Right lung (tissue), 5 donors: ENCODE measurements around the gene SCART1. TPM values are rescaled to one million over a fixed set of nuclear protein-coding genes. Genes with fewer than 3 reads are reported as not detected.
"Not testable (repeated sequence)": the region's sequence is repeated elsewhere in the genome, so short reads cannot be mapped to it uniquely, and the experiment has no call there.

Experiments used
- DNase-seq, 2 donors: peaks; one replicate each; pipeline ENCODE4 v3.0.0-alpha.2; 2013
- polyA plus RNA-seq, 5 donors: library from polyadenylated mRNA; unstranded; fragments of 120-200 nt; gene quantifications; one replicate each; pipeline versions ENCODE4 v1.2.1 to v1.2.3, GENCODE V29; 2013; ENCODE audit warnings: inconsistent platforms in 1 of 5, low replicate concordance in 1 of 5; ENCODE audit not compliant: insufficient read length in 5 of 5, insufficient read depth in 1 of 5

Gene SCART1
- polyA plus RNA-seq, 5 donors: 1.3 to 3.5 (median 2.3) TPM

DNA sequence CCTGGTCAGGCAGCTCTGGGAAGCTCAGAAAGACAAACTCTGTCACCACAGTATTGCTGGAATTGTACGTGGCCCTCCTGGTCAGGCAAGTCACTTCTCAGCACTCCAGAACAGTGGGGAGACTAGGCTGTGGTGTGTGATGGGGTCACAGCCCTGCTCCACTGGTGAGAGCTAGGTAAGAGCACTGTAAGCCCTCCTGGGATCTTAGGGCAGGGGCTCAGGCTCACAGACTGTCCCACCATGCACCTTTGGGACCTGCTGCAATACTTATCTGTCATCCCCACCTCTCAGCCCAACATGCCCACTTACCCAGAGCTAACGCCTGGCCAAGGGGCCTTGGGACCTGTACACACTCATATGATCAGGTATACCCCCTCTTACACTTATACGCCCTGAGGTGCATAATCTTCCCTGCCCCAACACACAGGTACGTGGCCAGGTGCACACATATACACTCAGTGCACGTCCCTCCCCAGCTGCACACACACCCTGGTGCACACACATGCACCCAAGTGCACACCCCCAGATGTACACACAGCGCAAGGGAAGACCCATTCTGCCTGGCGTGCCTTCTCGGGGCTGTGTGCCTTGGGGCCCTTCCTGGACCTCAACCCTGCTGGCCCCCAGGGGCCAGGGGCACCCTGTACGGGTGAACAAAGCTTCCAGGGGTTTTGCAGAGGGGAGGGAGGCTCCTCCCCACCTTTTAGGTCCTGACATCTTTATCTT lies 21.7 kb upstream of the SCART1 start:
- not testable (repeated sequence) for DNase-seq

DNA sequence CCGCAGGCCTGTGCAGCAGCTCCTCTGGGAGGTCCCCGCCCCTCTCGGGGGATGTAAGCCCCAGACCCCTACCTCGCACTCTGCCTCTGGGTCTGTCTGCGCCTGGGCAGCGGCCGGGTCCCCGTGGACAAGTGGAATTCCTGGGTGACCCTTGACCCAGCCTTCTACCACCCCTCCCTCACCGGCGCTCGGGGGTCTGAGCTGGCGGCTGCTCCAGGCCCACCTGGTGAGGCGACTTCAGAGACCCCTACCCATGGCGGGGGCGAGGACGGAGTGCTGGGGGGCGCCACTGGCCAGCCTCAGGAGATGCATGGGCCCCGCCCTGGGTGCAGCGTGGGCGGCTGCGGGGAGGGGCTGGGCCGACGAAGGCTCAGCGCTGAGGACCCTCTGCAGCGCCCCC lies 21.0 kb upstream of the SCART1 start:
- not testable (repeated sequence) for DNase-seq

DNA sequence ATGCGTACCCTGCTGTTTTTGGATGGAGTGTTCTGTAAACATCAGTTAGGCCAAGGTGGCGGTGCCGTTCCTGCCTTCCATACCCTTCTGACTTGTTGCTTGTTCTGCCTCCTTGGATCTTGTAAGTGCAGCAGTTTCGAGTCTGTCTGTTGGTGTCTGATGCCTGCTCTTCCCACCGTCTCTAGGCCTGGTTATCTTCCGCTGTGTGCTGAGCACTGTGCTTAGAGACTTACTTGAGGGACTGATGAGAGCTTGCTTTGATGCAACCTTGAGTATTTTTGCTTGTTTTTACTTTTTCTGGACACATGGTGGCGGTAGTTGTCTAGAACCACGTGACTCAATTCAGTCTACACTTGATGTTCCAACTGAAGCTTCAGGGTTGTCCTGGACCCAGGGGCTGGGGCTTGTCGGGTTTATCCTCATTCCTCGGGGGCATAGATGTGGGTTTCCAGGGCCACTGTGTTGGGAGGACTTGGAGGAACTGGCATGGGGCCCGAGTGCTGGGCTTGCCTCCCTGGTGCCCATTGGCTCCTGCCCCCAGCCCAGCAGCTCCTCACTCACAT lies 15.0 kb upstream of the SCART1 start:
- DNase-seq: no peak

DNA sequence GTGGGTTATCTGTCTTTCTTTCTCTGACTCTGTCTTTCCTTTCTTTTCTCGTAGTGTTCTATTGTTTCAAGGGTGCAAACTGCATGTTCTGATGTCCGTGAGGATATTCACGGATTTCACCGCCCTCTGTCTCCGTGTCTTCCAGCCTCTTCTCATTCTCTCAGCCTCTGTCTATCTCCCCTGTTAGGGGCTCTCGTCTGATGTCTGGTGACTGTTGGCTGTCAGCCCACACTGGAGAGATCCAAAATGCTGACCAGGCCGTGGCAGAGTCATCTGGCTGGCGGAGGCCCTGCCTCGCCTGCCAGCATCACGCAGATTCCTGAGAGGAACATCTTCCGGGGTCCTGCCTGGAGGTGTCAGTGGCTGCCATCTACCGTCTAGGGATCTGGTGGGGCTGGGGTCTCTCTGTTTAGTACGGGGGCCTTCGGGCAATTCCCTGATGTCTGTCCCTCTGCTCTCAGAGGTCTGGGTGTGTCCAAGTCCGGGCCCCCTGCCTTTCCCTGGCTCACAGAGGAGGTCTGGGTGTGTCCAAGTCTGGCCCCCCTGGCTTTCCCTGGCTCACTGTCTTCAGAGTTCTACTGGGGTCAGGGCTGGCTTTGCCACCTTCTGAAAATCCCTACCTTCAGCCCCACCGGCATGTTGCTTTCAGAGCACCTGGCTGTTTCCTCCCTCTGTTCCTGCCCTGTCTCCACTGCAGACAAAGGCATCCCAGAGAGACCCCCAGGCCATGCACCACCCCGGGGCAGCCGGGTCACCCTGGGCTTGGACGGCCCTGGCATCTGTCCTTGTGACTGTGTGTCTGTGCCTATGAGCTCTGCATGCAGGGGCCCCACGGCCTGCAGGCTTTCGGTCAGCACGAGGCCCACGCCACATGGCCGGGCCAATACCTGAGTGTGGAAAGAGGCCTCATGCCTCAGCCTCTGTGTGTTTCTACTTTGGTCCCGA lies 14.0 kb upstream of the SCART1 start:
- DNase-seq: no peak

DNA sequence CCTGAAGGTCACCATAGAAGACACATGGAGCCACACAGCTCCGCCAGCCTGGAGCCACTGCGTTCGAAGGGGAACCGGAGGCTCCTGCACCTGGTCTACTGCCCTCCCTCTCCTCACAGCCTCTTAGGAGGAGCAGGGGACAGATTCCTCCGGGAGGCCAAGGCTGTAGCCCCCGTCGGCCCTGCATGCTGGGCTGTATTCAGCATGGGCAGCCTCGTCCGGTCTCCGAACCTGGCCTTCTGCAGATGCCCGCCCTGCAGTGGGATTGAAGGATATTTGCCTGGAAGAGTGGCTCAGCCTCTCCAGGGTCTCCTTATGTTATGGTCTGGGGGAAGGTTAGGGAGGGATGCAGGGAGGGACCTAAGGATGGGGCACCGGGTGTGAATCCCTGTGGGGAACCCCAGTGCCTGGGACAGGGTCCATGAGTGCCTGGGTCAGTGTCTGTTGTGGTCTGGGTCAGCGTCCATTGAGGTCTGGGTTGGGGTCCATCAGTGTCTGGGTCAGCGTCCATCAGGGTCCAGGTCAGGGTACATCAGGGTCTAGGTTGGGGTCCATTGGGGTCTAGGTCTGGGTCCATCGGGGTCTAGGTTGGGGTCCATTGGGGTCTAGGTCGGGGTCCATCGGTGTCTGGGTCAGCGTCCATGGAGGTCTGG lies 13.0 kb upstream of the SCART1 start:
- no peak for DNase-seq

DNA sequence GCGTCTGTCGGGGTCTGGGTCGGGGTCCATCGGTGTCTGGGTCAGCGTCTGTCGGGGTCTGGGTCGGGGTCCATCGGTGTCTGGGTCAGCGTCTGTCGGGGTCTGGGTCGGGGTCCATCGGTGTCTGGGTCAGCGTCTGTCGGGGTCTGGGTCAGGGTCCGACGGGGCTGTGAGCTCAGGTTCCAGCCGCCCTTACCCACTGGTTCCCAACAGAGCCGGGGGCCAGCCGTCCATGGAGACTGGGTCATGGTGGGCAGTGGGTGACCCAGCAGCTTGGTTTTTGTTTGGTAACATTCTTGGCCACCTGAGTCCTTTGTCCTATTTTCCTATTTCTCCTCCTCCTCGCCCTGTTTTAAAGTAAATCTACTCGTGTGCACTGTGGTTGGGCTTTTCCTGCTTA lies 12.4 kb upstream of the SCART1 start:
- DNase-seq: not testable (repeated sequence)

DNA sequence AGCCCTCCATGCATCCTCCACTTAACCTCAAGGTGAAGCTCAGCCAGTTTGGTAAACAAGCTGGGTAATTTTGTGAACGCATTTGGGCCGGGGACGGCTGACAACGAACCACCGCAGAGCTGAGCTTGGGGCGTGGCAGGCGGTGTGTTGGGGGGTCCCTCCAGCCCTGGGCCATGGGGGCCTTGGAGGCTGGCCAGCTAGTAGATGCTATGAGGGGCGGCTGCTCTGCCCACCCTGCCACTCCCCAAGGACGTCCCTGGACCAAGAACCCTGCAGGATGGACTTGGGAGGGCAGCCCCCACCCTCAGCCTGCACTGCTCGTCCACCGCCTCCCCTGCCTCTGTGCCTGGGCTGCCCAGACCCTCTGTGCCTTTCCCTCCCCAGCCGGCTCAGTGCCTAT lies 12.0 kb upstream of the SCART1 start:
- no peak for DNase-seq

DNA sequence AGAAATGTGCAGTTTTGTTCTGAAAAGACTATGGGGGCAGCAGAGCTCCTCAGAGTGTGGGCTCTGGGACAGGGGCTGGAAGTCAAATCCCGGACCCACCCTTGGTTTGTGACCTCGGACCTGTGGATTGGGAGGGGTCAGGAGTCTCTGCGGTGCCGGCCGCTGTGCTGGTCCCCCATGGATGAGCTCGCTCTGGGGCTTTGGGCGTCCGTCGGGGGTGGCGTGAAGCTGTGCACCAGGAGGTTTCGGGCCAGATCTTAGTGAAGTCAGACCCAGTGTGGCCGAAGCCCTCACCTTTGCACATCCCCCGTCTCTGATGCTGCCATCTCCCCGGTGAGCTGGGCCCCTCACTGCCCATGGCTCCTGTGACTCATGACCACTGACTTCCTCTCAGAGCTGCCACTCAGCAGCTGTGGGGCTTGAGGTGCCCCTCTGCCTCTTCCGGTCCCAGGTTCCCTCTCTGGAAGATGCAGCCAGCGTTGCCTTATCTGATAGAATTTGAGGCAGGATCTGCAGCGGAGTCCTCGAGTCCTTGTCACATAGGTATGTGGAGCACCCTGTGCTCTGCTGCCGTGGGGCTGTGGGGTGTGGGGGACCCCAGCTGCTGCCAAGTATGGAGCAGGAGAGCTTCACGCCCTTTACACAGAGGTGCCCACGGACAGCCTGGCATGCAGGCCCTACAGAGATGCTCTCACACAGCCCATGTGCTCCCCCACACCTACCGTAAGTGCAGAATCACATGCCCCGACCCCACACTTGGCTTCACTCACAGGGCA lies 11.4 kb upstream of the SCART1 start:
- DNase-seq: no peak

DNA sequence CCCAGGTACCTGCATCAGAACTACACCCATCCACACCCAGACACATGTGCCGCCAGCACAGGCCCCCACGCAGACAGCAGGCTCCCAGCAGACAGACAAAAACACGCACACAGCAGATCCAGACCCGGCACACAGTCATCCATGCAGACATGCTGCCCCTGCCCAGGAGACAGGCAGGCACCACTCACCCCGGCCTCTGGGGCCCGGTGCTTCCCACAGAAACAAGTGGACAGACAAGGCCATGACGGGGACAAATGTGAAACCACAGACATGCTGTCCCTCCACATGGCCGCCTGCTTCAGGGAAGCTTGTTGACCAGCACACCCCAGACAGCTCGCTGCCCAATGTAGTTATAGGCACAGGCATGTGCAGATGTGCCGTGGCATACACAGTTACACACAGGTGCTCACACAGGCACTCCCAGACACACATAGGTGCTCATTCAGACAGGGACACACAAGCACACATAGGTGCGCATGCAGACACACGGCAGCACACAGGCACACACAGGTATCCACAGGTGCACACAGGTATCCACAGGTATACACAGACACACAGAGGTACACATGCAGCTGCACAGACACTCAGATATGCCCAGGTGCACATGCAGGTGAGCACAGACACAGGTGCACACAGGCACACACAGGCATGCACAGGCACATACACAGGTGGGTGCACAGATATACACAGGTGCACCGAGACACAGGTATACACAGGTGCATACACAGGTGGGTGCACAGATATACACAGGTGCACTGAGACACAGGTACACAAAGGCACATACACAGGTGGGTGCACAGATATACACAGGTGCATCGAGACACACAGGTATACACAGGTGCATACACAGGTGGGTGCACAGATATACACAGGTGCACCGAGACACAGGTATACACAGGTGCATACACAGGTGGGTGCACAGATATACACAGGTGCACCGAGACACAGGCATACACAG lies 10.5 kb upstream of the SCART1 start:
- DNase-seq: no peak

DNA sequence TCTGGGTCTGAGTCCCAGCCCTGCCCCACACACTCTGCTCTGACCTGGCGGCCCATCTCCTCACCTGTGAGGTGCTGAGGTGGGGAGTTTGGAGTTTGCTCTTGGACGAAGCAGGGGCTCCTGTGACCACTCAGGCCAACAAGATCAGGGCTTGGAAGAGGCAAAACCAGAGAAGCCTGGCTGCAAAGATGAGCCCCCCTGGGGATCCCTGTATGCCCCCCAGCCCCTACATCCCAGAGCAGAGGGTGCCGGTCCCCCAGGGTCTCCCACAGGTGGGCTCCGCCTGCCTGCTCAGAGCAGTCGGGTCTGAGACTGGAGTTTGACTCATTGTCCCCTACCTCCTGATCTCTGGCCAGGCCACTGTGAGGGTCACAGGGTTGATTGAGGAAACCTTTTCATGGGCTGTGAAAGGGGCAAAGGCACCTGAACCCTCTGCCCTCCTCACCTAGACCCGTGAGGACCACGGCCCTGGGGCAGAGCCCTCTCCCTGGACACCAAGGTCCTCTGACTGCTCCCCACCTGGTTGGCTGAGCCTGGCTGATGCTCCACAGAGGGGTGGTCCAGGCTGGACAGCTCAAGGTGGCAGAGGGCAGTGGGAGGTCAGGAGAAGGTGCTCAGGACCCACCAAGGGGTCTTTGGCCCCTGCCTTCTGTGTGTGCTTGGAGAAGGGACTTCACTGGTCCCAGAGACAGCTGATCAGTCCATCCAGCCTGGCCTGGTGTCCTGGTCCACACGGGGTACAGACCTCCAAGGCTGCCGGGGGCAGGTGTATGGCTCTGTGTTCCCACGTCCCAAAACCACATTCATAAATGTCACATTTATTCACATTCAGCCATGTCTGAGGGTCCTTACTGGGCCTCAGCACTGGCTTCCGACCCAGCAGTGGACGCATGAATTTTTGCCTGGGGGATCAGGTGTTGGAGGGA lies 9.1 kb upstream of the SCART1 start:
- no peak for DNase-seq

DNA sequence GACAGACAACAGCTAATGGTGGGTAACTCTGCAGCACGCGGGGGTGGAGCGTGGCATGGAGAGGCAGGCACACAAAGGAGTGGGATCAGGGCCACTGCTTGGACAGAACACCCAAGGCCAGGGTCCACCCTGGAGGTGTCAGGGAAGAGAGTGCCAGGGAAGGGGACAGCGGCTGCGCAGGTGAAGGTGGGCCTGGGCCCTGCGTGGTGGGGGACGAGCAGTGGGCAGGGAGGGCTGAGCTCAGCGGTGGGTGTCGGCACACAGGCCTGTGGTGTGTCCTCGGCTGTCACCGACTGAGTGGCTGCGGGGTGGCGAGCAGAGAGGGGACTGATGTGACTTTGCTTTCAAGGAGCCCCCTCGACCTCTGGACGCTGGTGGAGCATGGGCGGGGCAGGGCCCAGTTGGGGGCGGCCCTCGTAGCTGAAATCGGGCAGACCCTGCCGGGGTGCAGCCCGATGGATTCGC lies 8.4 kb upstream of the SCART1 start:
- no peak for DNase-seq

DNA sequence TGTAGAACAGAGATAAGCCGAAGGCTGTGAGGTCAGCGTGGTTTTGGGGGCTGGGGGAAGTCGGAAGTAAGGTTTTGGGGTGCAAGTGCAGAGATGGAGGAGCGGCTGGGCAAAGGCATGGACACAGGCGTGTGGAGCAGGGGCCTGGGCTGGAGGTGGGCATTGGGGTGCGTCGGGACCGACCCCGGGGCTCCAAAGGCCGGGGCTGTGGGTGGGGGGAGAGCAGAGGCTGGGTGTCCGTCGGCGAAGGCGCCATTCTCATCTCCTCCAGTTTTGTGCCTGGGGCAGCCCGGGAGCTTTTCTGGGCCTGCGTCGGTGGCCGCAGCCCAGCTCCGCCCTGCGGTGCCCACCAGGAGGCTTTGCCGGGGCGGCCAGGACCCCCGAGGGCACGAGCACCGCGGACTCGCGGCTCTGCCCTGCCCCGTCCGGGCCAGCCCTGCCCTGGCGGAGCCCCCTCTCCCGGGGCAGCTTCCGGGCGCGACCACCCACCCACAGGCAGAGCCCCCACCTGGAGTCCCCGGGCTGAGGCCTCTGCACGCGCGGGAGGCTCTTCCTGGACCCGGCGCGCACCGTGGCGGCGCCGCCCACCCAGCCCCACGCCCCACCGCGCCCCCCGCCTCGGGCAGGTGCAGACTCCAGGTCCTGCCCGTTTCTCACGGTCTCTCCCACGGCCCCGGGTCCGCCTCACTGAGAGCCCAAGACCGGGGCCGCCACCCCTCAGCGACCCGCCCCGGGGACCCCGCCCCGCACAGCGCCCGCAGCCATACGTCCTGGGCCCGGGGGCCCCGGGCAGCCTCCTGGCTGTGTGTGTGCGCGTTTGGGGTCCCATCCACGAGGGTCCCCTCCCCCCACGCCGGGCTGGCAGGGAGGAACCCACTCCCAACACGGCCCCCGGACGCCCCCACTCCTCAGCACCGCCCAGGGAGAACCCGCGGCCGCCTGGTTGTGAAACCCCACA lies 7.7 kb upstream of the SCART1 start:
- no peak for DNase-seq

DNA sequence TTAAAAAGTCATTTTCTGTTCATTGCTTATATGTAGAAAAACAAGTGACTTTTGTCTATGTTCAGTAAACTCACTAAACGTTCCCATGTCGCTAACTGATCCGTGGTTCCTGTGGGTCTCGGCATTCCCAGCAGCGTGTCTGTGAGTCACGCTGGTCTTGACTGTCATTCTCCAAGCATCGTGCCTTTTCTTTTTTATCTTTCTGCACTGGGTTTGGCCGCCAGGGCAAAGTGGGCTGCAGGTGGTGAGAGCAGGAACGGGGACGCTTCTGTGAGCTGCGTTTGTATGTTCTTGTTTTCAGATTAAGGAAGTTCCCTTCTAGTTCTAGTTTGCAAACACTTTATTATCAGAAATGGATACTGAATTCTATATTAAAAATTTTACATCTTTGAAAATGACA lies 6.8 kb upstream of the SCART1 start:
- DNase-seq: no peak

DNA sequence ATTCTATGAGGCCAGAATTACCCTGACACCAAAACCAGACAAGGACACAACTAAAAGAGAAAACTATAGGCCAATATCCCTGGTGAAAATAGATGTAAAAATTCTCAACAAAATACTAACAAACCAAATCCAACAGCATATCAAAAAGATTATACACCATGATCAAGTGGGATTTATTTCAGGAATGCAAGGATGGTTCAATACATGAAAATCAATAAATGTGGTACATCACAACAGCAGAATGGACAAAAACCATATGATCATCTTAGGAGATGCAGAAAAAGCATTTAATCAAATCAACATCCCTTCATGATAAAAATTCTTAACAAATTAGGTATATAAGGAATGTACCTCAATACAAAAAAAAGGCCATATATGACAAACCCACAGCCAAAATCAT lies 5.6 kb upstream of the SCART1 start:
- no peak for DNase-seq

DNA sequence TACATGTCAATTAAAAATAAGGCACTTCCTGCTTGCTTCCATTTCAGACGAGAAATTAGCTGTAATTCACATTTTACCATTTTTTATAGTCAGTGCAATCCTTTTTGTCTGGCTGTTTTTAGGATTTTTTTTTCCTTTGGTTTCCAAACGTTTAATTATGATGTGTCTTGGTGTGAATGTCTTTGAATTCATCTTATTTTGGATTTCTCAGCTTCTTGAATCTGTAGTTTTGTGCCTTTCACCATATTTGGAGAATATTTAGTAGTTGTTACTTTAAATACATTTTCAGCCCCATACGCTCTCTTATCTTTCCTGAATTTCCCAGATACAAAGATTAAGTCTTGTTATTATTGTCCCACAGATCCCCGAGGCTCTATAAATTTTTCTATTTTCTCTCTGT lies 2.4 kb upstream of the SCART1 start:
- DNase-seq: no peak

DNA sequence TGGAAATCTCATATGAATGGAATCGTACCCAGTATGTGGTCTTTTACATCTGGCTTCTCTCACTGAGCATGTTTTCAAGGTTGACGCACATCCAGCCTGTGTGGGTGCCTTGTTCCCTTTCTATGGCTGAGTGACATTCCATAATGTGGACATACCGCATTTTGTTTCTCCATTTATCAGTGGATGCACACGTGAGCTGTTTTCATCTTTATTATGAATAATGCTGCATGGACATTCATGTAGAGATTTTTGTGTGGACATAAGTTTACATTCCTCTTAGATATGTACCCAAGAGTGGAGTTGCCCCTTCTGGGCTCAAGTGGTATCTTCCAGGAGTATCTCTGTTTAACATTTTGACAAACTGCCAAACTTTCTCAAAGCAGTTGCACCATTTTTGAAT lies 1.3 kb upstream of the SCART1 start:
- DNase-seq: no peak

DNA sequence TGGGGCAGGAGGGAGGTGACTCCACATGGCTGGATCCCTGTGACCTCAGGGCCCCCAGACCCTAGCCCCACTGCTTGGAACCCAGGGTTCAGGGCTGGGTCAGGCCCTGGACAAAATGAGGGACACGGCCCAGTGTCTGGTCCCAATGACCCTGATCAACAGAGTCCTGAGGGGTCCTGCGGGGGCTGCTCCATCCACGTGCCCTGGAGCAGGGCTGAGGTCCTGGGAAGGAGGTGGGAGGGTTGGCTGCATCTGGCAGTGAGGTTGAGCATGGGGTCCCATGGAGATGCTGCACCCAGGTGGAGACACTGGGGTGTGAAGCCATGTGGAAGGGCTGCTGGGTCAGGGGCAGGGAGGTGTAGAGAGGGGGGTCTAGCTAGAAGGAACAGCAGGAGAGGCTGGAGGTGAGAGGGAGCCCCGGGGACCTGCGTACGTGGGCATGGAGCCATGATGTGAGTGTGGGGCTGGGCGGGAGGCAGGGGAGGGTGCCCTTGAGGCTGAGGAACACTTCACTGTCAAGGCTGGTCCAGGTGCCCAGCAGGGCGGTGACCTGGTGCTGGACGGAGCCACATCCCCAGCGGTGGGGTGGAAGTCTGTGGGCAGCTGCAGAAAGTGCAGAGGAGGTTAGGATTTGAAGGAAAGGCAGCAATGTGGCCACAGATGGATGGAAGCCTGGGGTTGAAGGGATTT lies 604 bp downstream of the SCART1 start:
- DNase-seq: no peak
